ENCODE results near the gene KCNJ11. TPM values are rescaled to one million over a fixed set of nuclear protein-coding genes. Genes with fewer than 3 reads are reported as not detected.
A peak's percentile ranks its signal among the peaks of the same experiment; 100 is the strongest.

Gene KCNJ11
- total and polyA plus RNA-seq, 2 of the 13 experiments (the other 11 are each of a cell fraction or from before 2014, with no cell fraction given): 0.38 to 1.6 TPM

DNA sequence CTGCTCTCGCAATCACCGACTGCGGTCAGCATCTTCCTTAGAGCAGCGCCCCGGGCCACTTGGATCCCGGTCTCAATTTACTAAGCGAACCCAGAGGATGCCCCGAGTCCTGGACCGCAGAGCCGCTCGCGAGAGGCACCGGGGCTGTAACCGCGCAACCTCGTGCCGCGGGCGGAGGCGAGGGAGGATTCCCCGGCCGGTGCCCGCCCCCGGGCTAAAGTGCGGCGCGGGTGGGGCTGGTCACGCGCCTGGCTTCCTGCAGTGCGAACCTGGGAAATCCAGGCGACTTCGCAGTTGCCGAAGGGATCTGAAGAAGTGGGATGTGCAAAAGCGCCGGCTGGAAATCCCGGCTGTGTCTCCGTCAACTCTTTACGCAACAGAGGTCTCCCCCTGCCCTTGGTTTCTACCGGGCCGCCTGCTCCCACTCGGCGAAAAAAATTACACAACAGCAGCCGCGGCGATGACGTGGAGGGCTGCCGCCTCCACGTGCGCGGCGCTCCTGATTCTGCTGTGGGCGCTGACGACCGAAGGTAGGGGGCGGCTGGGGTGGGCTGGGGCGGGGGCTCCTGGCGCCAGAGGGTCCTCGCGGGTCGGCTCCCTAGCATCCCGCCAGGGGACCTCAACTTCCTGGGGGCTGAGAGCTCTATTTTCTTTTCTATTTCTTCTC, 36.8 kb downstream of the KCNJ11 start, which contains the start of gene NCR3LG1 (continued):
- TF ChIP-seq DNMT3B (CRISPR knock-in tag; conservative IDR thresholded peaks at IDR 0.05): no peak; the same call in 1 of the 2 replicates
- TF ChIP-seq ZNF225 (CRISPR knock-in tag; IDR thresholded peaks at IDR 0.05): 0 out of 2 replicates have a peak, but pooled peaks have one; percentile 31
- peak; percentile 41; the same call in 1 of the 2 replicates for TF ChIP-seq ZNF691 (CRISPR knock-in tag; IDR thresholded peaks at IDR 0.05; ENCODE audit: borderline replicate concordance, low read depth)
- TF ChIP-seq SALL1 (CRISPR knock-in tag; IDR thresholded peaks at IDR 0.05): peak; percentile 74
- peak; percentile 47 for TF ChIP-seq ZNF781 (CRISPR knock-in tag; IDR thresholded peaks at IDR 0.05; ENCODE audit: borderline replicate concordance, not compliant biosample characterization)
- peak; percentile 25; the same call in 1 of the 2 replicates for TF ChIP-seq MZF1 (CRISPR knock-in tag; IDR thresholded peaks at IDR 0.05; ENCODE audit: borderline replicate concordance)
- TF ChIP-seq PTBP1 (IDR thresholded peaks at IDR 0.05; ENCODE audit: low read depth, low read length, poor library complexity, severe bottlenecking): no peak
- peak; percentile 98 for TF ChIP-seq HIVEP1 (CRISPR knock-in tag; IDR thresholded peaks at IDR 0.05)
- TF ChIP-seq, protein P1, sequence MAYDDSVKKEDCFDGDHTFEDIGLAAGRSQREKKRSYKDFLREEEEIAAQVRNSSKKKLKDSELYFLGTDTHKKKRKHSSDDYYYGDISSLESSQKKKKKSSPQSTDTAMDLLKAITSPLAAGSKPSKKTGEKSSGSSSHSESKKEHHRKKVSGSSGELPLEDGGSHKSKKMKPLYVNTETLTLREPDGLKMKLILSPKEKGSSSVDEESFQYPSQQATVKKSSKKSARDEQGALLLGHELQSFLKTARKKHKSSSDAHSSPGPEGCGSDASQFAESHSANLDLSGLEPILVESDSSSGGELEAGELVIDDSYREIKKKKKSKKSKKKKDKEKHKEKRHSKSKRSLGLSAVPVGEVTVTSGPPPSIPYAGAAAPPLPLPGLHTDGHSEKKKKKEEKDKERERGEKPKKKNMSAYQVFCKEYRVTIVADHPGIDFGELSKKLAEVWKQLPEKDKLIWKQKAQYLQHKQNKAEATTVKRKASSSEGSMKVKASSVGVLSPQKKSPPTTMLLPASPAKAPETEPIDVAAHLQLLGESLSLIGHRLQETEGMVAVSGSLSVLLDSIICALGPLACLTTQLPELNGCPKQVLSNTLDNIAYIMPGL (CRISPR knock-in tag; IDR thresholded peaks at IDR 0.05; ENCODE audit: borderline replicate concordance in 1 of 2, low read depth in 1 of 2): peak in 1 of 2 experiments; percentile 31; a peak in 2 of 4 replicates
- TF ChIP-seq ZMYM3 (CRISPR knock-in tag; IDR thresholded peaks at IDR 0.05): peak; percentile 57; the same call in 1 of the 2 replicates
- peak; percentile 55 for TF ChIP-seq TAF1 (CRISPR knock-in tag; IDR thresholded peaks at IDR 0.05)
- peak; percentile 94 for TF ChIP-seq TFE3 (CRISPR knock-in tag; IDR thresholded peaks at IDR 0.05)
- no peak for TF ChIP-seq GMEB1 (CRISPR knock-in tag; IDR thresholded peaks at IDR 0.05; ENCODE audit: borderline replicate concordance)
- peak; percentile 78; the same call in 1 of the 2 replicates for TF ChIP-seq SNAPC4 (CRISPR knock-in tag; IDR thresholded peaks at IDR 0.05)
